Activated naive CD4-positive, alpha-beta T cell treated with anti-CD3 and anti-CD28 coated beads, Interleukin-2, amount 10 ng/mL, durations not matched to agents 7 days and 5 days (primary cell): ENCODE data around the gene STK32C.
A peak's percentile ranks its signal among the peaks of the same experiment; 100 is the strongest.

Experiments
- CTCF ChIA-PET: fragments of 350-600 bp; sonication (Branson Sonifier 250); formaldehyde crosslinking; loops from one replicate; lab custom pipeline; 2021; ENCODE audit warnings: antibody characterized with exemption; lab: Charles Lee
- DNase-seq: peaks from one replicate; pipeline ENCODE4 v3.0.0-alpha.2; 2020
- H3K27ac Mint-ChIP-seq: one replicate; pipeline ENCODE4 v1.8.0; 2021; ENCODE audit warnings: mild to moderate bottlenecking, moderate library complexity, mixed read lengths
- H3K27me3 Mint-ChIP-seq: one replicate; pipeline ENCODE4 v1.8.0; 2021; ENCODE audit warnings: mild to moderate bottlenecking, mixed read lengths
- H3K36me3 Mint-ChIP-seq: one replicate; pipeline ENCODE4 v1.8.0; 2021; ENCODE audit warnings: mixed read lengths
- H3K4me1 Mint-ChIP-seq: one replicate; pipeline ENCODE4 v1.8.0; 2021; ENCODE audit warnings: mixed read lengths
- H3K4me3 Mint-ChIP-seq: one replicate; pipeline ENCODE4 v1.8.0; 2021; ENCODE audit warnings: mild to moderate bottlenecking, moderate library complexity, mixed read lengths
- H3K9me3 Mint-ChIP-seq: one replicate; pipeline ENCODE4 v1.8.0; 2021; ENCODE audit warnings: mixed read lengths

STK32C gene

DNA sequence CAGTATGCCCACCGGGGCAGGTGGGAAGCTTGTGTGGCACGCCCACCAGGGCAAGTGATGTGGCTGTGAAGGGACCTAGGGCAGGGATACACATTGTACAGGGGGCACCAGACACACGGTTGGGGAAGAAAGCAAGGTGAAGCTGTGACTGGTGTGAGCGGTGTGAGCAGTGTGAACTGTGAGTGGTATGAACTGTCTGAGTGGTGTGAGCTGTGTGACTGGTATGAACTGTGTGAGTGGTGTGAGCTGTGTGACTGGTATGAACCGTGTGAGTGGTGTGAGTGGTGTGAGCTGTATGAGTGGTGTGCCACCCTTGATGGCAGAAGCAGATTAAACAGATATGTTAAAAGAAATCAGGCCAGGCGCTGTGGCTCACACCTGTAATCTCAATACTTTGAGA is 72.9 kb downstream of the STK32C start:
- Mint-ChIP-seq H3K9me3 (no peaks in the 10 kb centered on the region), H3K27me3 (no peaks in the 10 kb centered on the region), H3K4me3 (no peak overlapping the region), H3K27ac (no peak overlapping the region), H3K36me3 (no peaks in the 10 kb centered on the region), H3K4me1 (peaks cover 19% of the 10 kb centered on the region)
- no peak for DNase-seq
- CTCF ChIA-PET: interaction anchor here (1.0 kb wide), 1 partner anchor 404 kb away, joined by 3 read pairs; no protein-coding TSS in a partner anchor

GRCh38 chr10:132233501-132234085 is 74.2 kb downstream of the STK32C start:
- Mint-ChIP-seq H3K4me1 (peaks cover 29% of the 10 kb centered on the region), H3K4me3 (no peak overlapping the region), H3K27ac (no peak overlapping the region), H3K36me3 (no peaks in the 10 kb centered on the region), H3K27me3 (no peaks in the 10 kb centered on the region), H3K9me3 (no peaks in the 10 kb centered on the region)
- DNase-seq: no peak
- CTCF ChIA-PET: interaction anchor here (1.0 to 1.7 kb wide), 2 partner anchors 117 to 405 kb away, joined by 3 to 4 read pairs; no protein-coding TSS in a partner anchor

GRCh38 chr10:132232981-132233380 is 74.8 kb downstream of the STK32C start:
- no peaks in the 10 kb centered on the region for H3K27me3 Mint-ChIP-seq
- CTCF ChIA-PET: interaction anchor here (1.7 kb wide), 1 partner anchor 118 kb away, joined by 4 read pairs; no protein-coding TSS in a partner anchor
- peaks cover 29% of the 10 kb centered on the region for H3K4me1 Mint-ChIP-seq
- H3K27ac Mint-ChIP-seq: no peak overlapping the region
- H3K36me3 Mint-ChIP-seq: no peaks in the 10 kb centered on the region
- no peak for DNase-seq
- H3K4me3 Mint-ChIP-seq: no peak overlapping the region
- no peaks in the 10 kb centered on the region for H3K9me3 Mint-ChIP-seq

GRCh38 chr10:132232023-132232951 is 75.5 kb downstream of the STK32C start:
- H3K4me3 Mint-ChIP-seq: no peak overlapping the region
- CTCF ChIA-PET: interaction anchor here (1.5 to 1.7 kb wide), 2 partner anchors 119 to 211 kb away, joined by 3 to 4 read pairs; no protein-coding TSS in a partner anchor

GRCh38 chr10:132231656-132232022 is 76.1 kb downstream of the STK32C start:
- CTCF ChIA-PET: interaction anchor here (1.5 kb wide), 1 partner anchor 212 kb away, joined by 3 read pairs; no protein-coding TSS in a partner anchor
- DNase-seq: no peak
- peaks cover 29% of the 10 kb centered on the region for H3K4me1 Mint-ChIP-seq
- no peak overlapping the region for H3K27ac Mint-ChIP-seq
- H3K9me3 Mint-ChIP-seq: no peaks in the 10 kb centered on the region
- H3K27me3 Mint-ChIP-seq: no peaks in the 10 kb centered on the region
- H3K36me3 Mint-ChIP-seq: no peaks in the 10 kb centered on the region
- no peak overlapping the region for H3K4me3 Mint-ChIP-seq

More at GRCh38 chr10:132232023-132232951, 75.5 kb downstream of the STK32C start:
- no peak overlapping the region for H3K27ac Mint-ChIP-seq
- H3K27me3 Mint-ChIP-seq: no peaks in the 10 kb centered on the region
- DNase-seq: no peak
- H3K4me1 Mint-ChIP-seq: peaks cover 29% of the 10 kb centered on the region
- H3K9me3 Mint-ChIP-seq: no peaks in the 10 kb centered on the region
- no peaks in the 10 kb centered on the region for H3K36me3 Mint-ChIP-seq

- H3K9me3 Mint-ChIP-seq: no peaks in the 10 kb centered on the region
- H3K4me1 Mint-ChIP-seq: peaks cover 29% of the 10 kb centered on the region
- DNase-seq: no peak
- no peaks in the 10 kb centered on the region for H3K27me3 Mint-ChIP-seq
- CTCF ChIA-PET: interaction anchor here (1.5 kb wide), 1 partner anchor 213 kb away, joined by 3 read pairs; no protein-coding TSS in a partner anchor
- H3K36me3 Mint-ChIP-seq: no peaks in the 10 kb centered on the region
- peak overlapping the region; percentile 21 for H3K27ac Mint-ChIP-seq
- peak overlapping the region; percentile 19 for H3K4me3 Mint-ChIP-seq
These were observed 77.1 kb downstream of the STK32C start for GRCh38 chr10:132230557-132231210.

- Mint-ChIP-seq H3K4me3 (peak overlapping the region; percentile 71), H3K9me3 (no peaks in the 10 kb centered on the region), H3K27ac (peak overlapping the region; percentile 92), H3K36me3 (no peaks in the 10 kb centered on the region), H3K27me3 (no peaks in the 10 kb centered on the region), H3K4me1 (peaks cover 29% of the 10 kb centered on the region)
- DNase-seq: peak; percentile 64
- CTCF ChIA-PET: no interaction called here
These were observed 77.8 kb downstream of the STK32C start for GRCh38 chr10:132229834-132230556.

GRCh38 chr10:132229096-132229495 is 78.7 kb downstream of the STK32C start:
- Mint-ChIP-seq H3K27me3 (no peaks in the 10 kb centered on the region), H3K36me3 (no peaks in the 10 kb centered on the region), H3K27ac (no peak overlapping the region), H3K4me3 (no peak overlapping the region), H3K4me1 (peaks cover 29% of the 10 kb centered on the region), H3K9me3 (no peaks in the 10 kb centered on the region)
- CTCF ChIA-PET: no interaction called here
- no peak for DNase-seq

DNA sequence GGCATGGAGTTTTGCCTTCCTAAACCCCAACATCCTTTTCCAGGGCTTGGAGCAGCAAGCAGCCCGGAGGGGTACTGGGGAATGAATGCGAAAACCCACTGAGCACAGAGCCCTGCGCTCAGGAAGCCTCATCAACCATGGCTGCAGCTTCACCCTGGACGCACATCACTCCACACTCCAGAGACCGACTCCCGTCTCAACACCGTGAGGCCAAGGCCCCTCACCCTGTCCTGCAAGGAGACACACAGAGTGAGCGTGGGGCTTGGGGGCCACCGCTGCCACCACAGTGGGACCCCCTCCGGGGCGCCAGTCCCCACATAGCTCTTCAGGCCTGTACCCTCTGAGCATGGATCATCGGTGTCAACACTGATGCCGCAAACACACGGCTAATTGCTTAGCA is 79.1 kb downstream of the STK32C start:
- Mint-ChIP-seq H3K4me1 (peaks cover 31% of the 10 kb centered on the region), H3K27ac (no peak overlapping the region)

GRCh38 chr10:132227851-132228390 is 79.8 kb downstream of the STK32C start:
- CTCF ChIA-PET: interaction anchor here (0.6 kb wide), 1 partner anchor 39 kb away, joined by 3 read pairs; no protein-coding TSS in a partner anchor
- DNase-seq: no peak
- H3K36me3 Mint-ChIP-seq: no peaks in the 10 kb centered on the region
- H3K27ac Mint-ChIP-seq: no peak overlapping the region
- peaks cover 30% of the 10 kb centered on the region for H3K4me1 Mint-ChIP-seq
- H3K9me3 Mint-ChIP-seq: no peaks in the 10 kb centered on the region
- H3K4me3 Mint-ChIP-seq: no peak overlapping the region
- H3K27me3 Mint-ChIP-seq: no peaks in the 10 kb centered on the region

More for the DNA sequence above, 79.1 kb downstream of the STK32C start:
- no peak for DNase-seq
- CTCF ChIA-PET: no interaction called here
- Mint-ChIP-seq H3K36me3 (no peaks in the 10 kb centered on the region), H3K4me3 (no peak overlapping the region), H3K27me3 (no peaks in the 10 kb centered on the region), H3K9me3 (no peaks in the 10 kb centered on the region)

DNA sequence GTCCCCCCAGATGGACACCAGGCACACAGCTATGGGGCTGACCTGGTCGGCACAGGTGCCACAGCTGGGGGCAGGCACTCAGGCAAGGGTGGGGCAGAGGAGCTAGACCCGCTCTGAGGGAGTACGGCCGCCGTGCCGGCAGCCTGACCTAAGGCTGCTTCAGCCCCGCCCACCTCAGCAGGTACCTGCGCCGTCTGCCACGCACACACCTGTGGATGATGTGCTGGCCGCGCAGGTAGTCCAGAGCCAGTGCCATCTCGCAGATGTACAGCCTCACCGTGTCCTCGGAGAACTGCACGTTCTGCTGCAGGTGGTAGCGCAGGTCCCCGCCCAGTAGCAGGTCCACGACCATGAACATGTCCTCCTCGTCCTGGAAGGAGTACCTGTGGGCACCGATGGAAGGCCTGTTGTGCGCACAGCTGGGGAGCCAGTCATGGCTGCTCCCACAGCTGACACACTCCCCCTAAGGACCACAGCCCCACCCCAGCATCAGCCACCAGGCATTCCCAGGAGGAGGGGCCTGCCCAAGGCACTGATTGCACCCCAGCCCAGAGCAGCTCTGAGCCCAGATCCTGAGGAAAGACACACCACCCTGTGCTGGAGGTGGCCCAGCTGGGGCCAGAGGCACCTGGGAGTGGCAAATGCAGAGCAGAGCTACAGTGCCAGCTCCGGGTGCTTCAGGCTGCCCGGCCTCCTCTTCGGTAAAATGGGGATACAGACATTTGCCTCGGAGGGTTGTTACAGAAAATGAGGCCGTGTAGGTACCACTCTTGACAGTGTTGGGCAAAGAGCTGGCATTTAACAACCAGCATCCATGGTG is 81.0 kb downstream of the STK32C start:
- peak overlapping the region; percentile 2 for H3K27ac Mint-ChIP-seq

GRCh38 chr10:132225849-132226205 is 81.9 kb downstream of the STK32C start:
- CTCF ChIA-PET: interaction anchor here (1.2 kb wide), 1 partner anchor 226 kb away, joined by 3 read pairs; no protein-coding TSS in a partner anchor
- Mint-ChIP-seq H3K9me3 (no peaks in the 10 kb centered on the region), H3K4me3 (no peak overlapping the region), H3K27ac (no peak overlapping the region), H3K4me1 (peaks cover 15% of the 10 kb centered on the region), H3K36me3 (no peaks in the 10 kb centered on the region), H3K27me3 (no peaks in the 10 kb centered on the region)
- no peak for DNase-seq

More for the DNA sequence above, 81.0 kb downstream of the STK32C start:
- H3K4me1 Mint-ChIP-seq: peaks cover 20% of the 10 kb centered on the region
- no peak overlapping the region for H3K4me3 Mint-ChIP-seq
- CTCF ChIA-PET: interaction anchor here (1.2 kb wide), 1 partner anchor 225 kb away, joined by 3 read pairs; no protein-coding TSS in a partner anchor
- H3K9me3 Mint-ChIP-seq: no peaks in the 10 kb centered on the region
- no peaks in the 10 kb centered on the region for H3K27me3 Mint-ChIP-seq
- no peaks in the 10 kb centered on the region for H3K36me3 Mint-ChIP-seq
- no peak for DNase-seq
